Hematopoietic multipotent progenitor cell treated with erythropoietin and hydrocortisone succinate and interleukin-3 and kit ligand, for 15 days (in vitro differentiated cells): ENCODE measurements around the gene UHMK1.
"Not testable (repeated sequence)": the region's sequence is repeated elsewhere in the genome, so short reads cannot be mapped to it uniquely, and the experiment has no call there.

Source experiments
- DNase-seq: peaks from one replicate; pipeline ENCODE4 v3.0.0-alpha.2; 2015; ENCODE audit warnings: low spot score

UHMK1 gene

DNA sequence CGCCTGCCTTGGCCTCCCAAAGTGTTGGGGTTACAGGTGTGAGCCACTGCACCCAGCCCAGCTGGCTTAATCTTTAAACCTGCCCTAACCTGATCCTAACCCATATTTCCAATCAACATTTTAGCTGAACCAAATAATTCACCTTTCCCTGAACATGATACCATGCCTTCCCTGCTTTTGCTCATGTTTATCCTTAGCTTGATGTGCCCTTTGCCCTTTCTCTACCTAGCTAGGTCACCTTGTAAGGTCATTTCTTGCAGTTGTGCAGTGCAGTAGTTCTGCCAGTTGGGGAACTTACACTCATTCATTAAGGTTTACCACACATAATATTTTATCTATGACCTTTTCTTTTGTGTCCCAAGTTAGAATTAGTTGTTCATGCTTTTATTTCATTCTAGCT, 69.3 kb downstream of the UHMK1 start:
- DNase-seq: no peak

DNA sequence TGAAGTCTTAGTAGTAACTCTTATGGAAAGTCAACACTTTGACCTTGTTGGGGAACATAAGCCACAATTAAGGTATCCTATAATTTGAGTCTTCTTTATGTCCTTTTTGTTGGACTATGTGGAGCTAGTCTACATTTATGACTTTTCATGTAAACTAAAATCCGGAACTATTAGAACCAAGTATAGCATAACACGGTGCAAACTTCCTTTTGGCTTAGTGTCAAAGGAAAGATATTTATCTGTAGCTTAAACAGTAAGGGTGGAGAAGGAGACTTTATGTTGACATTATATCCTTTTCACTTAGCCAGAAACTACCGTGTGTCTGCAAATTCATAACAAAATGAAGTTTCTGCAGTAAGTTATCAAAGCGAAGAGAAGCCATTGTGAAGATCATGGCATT, 71.2 kb downstream of the UHMK1 start:
- no peak for DNase-seq

DNA sequence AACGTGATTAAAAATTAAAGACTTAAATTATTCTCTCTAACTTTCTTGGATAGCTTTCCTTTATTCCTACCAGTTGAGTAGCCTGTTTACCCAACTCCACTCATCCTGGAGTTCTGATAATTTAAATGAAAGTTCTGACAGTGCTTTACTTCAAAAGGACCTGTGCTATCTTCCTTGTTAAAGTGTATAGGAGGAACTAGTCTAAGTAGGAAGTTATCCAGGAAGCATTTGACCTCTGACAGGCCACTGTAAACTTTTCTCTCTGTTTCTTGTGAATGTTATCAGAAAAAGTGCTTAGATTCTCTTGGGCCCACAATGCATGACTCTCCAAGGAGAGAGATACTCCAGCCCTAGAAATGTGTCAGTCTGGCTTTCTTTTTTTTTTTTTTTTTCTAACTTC, 73.1 kb downstream of the UHMK1 start:
- no peak for DNase-seq

DNA sequence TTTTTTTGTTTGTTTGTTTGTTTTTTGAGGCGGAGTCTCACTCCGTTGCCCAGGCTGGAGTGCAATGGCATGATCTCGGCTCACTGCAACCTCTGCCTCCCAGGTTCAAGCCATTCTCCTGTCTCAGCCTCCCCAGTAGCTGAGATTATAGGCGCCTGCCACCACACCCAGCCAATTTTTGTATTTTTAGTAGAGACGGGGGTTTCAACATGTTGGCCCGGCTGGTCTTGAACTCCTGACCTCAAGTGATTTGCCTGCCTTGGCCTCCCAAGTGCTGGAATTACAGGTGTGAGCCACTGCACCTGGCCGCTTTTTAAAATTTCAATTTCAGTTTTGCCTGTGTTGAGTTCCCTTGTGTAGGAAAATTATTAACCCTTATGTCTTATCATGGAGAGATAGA, 73.5 kb downstream of the UHMK1 start:
- not testable (repeated sequence) for DNase-seq

DNA sequence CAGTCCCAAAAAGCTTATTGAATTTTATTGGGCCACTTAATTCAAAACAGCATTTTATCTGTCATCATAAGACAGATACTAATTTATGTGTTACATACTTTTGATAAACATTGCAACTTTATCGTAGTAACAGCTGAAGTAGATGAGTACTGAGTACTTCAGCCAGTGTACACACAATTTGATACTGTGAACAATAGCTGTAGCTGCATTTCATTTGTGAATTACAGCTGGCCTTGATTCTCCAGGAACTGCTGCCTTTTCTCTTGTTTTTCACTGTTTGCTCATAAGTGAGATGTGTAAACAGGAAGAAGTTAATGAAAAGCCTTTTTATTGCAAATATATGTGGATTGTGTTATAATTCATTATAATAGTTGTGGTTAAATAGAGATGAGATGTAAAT, 74.1 kb downstream of the UHMK1 start:
- DNase-seq: no peak

DNA sequence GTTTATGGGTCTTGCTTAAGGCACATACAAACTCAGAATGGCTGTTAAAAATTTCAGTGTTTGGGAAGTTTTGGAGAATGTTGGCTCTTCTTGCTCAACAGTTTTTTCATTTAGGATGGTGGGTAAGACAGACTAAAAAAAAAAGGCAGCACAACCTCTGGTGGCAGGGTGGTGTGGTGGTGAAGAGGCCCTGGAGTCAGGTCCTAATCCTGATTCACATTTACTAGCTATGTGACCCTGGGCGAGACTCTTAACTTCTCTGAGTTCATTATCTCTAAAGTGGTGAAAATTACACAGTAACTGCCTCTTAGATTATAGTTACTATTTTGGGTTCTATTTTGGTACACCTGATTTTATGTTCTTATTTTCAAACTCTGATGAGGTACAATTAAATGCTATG, 75.5 kb downstream of the UHMK1 start:
- DNase-seq: no peak

DNA sequence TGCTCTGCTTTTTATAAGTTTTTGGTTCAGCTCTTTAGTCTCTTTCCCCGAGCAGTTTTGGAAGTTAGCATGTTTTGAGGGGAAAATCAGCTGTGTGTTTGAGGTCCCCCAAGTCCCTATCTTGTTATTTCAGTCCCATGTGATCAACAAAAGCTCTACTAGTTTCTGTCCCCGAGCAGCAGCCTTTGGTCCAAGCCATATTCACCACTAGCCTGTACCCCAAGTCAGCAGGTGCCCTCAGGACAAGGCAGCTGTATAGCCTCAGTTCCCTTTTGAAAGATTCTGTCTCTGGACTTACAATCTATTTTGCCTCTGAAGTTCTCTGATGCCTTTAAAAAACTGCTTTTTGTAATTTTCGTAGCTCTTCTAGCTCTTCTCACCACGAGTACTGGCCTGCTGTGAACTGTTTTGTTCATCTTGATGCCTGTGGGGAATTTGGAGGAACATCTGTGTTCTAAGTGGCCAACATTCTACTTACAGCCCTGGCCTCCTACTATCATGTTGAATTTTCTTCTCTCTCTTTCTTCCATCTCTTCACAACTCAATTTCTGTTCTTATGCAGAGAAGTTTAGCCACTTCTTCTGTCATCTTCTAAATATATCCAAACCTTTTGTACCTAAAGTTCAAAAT, 80.6 kb downstream of the UHMK1 start:
- no peak for DNase-seq

DNA sequence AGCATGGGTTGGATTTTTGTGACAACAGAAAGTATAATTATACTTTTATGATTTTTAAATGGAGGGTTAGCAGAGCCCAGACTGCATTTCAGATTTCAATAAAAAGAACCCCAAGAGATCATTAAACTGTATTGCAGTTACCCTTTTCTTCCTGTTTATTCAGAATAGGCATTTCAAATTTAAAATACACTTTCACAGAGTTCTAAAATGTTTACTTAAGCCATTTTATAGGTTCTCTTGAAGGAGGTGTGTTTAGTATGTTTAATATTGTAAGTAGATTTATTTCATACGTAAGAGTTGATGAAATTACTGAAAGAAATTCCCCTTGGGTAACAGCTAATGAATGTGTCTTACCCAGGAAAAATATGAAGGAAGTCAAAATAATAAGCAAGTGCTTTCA, 81.3 kb downstream of the UHMK1 start:
- no peak for DNase-seq
